ENCODE results near the gene NUDT3.

DNA sequence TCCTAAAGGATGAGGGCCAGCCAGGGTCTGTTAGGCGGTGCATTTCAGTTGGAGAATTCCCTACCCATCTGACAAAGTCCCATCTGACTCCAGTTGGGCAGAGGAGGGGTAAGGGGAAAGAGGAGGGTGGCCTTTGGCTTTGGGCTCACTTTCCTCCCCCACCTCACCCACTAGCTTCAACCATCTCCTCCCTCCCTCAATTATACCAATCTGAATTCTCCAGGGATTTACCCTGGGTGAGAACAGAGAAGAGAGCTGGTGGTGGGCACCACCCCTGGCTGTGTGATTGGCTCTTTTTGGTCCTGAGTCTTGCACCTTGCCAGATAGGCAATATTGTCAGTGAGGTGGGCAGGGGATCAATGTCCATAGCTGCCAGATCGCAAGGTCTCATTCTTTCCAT, 152.6 kb downstream of the NUDT3 start:
- TF ChIP-seq, protein P1, sequence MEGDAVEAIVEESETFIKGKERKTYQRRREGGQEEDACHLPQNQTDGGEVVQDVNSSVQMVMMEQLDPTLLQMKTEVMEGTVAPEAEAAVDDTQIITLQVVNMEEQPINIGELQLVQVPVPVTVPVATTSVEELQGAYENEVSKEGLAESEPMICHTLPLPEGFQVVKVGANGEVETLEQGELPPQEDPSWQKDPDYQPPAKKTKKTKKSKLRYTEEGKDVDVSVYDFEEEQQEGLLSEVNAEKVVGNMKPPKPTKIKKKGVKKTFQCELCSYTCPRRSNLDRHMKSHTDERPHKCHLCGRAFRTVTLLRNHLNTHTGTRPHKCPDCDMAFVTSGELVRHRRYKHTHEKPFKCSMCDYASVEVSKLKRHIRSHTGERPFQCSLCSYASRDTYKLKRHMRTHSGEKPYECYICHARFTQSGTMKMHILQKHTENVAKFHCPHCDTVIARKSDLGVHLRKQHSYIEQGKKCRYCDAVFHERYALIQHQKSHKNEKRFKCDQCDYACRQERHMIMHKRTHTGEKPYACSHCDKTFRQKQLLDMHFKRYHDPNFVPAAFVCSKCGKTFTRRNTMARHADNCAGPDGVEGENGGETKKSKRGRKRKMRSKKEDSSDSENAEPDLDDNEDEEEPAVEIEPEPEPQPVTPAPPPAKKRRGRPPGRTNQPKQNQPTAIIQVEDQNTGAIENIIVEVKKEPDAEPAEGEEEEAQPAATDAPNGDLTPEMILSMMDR (IDR thresholded peaks at IDR 0.05): no peak
- no peak for TF ChIP-seq POLR2A (IDR thresholded peaks at IDR 0.05)
- no peak for TF ChIP-seq POLR2AphosphoS5 (IDR thresholded peaks at IDR 0.05)
